Uterus (tissue), 2 donors: Measurements from ENCODE around the gene KCTD14.
"Not testable (repeated sequence)": the region's sequence is repeated elsewhere in the genome, so short reads cannot be mapped to it uniquely, and the experiment has no call there.

Experiments used
- CTCF ChIP-seq, 4 experiments: fragments of 200-600 bp in 2 of 4; fragments of 450-650 bp in 2 of 4; sonication (generic) in 2 of 4; IDR thresholded peaks; one replicate each; pipeline ENCODE4 v1.5.1; 2016 to 2019; ENCODE audit warnings: antibody characterized with exemption in 4 of 4, mild to moderate bottlenecking in 2 of 4, moderate library complexity in 1 of 4
- POLR2A ChIP-seq, 2 donors: fragments of 450-650 bp; IDR thresholded peaks; one replicate each; pipeline ENCODE4 v1.6.1; 2016; ENCODE audit warnings: antibody characterized with exemption in 2 of 2, mild to moderate bottlenecking in 1 of 2, moderate library complexity in 1 of 2

- TF ChIP-seq POLR2A, CTCF (IDR thresholded peaks at IDR 0.05): not testable (repeated sequence)
These were observed 8.0 kb downstream of the KCTD14 start for GRCh38 chr11:78014937-78015520.
